ENCODE data around the gene ZNF428. TPM values are rescaled to one million over a fixed set of nuclear protein-coding genes. Genes with fewer than 3 reads are reported as not detected.

ZNF428 gene, protein sequence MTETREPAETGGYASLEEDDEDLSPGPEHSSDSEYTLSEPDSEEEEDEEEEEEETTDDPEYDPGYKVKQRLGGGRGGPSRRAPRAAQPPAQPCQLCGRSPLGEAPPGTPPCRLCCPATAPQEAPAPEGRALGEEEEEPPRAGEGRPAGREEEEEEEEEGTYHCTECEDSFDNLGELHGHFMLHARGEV
- total RNA-seq (10 to 100 TPM in 1 of 2 donors, 1 to 10 TPM in 1; 9.7 to 22.1 TPM), polyA plus RNA-seq (10 to 100 TPM in 1 of 2 donors, 1 to 10 TPM in 1; 6.5 to 19.1 TPM)

DNA sequence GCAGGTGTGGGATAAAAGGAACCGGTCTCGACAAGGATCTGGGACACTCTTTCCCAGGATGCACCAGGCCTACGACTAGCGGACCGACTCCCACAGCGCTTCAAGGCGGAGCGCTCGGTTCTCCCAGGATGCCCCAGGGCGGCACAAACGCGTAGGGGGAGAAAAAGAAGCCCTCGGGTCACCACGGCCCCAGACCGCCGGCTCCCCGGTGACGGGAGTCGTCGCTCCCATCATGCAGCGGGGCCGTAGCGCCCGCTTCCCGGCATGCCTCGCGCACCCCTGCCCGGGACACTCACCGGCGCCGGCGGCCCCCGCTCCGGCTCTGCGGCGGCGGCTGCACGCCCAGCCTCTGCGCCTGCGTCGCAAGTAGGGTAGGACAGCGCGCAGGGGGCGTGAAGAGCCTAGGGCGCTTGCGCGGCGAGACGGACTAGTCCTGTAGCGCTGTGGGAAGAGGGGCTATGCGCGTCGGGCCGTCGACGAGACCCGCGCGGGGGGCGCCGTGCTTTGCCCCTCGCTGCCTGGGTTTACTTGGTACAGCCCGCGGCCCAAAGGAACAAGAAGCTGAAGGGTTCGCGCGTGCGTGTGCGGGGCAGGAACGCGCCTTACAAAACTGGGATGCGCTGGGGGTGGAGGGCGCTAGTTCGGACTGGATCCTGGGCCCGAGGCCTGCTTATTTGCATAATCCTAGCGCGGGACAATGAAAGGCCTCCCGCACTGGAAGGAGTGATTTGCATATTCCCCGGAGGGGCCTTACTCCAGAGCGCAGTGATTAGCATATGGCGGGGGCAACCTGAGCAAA, at the start of gene ZNF428:
Gene ZNF428, minus strand, starts transcription at position 368 of the 799 bp plus-strand sequence. CDS start 5,325 bp downstream, outside the sequence.
- Histone ChIP-seq H3K36me3 (ENCODE audit: control insufficient read depth in 4 of 4, insufficient read depth in 3 of 4, low read depth in 1 of 4, low read length in 3 of 4) (no peaks in the 10 kb centered on the region), H3K4me1 (ENCODE audit: control insufficient read depth in 4 of 4, insufficient read depth in 4 of 4, low read length in 3 of 4) (peaks cover 0 to 16% (median 11%) of the 10 kb centered on the region in 4 donors), H3K9ac (ENCODE audit: low read depth in 1 of 2, low read length in 2 of 2) (peak within 1 kb of the TSS; percentile 95 to 96), H3K27ac (ENCODE audit: low read depth in 1 of 2, low read length in 2 of 2) (peak within 1 kb of the TSS; percentile 83 to 91), H3K9me3 (ENCODE audit: control insufficient read depth in 4 of 4, low read length in 3 of 4) (no peaks in the 10 kb centered on the region), H3K27me3 (ENCODE audit: control insufficient read depth in 4 of 4, insufficient read depth in 4 of 4, low read length in 3 of 4) (no peaks in the 10 kb centered on the region), H3K4me3 (ENCODE audit: low read depth in 1 of 3, low read length in 3 of 3) (peak within 1 kb of the TSS; percentile 70 to 100 (median 93))
- TF ChIP-seq FOXA2 (IDR thresholded peaks at IDR 0.05), result no peak
- no peak for TF ChIP-seq FOXA1 (IDR thresholded peaks at IDR 0.05)
- no peak for TF ChIP-seq SP1 (IDR thresholded peaks at IDR 0.05)
- TF ChIP-seq, protein P1, sequence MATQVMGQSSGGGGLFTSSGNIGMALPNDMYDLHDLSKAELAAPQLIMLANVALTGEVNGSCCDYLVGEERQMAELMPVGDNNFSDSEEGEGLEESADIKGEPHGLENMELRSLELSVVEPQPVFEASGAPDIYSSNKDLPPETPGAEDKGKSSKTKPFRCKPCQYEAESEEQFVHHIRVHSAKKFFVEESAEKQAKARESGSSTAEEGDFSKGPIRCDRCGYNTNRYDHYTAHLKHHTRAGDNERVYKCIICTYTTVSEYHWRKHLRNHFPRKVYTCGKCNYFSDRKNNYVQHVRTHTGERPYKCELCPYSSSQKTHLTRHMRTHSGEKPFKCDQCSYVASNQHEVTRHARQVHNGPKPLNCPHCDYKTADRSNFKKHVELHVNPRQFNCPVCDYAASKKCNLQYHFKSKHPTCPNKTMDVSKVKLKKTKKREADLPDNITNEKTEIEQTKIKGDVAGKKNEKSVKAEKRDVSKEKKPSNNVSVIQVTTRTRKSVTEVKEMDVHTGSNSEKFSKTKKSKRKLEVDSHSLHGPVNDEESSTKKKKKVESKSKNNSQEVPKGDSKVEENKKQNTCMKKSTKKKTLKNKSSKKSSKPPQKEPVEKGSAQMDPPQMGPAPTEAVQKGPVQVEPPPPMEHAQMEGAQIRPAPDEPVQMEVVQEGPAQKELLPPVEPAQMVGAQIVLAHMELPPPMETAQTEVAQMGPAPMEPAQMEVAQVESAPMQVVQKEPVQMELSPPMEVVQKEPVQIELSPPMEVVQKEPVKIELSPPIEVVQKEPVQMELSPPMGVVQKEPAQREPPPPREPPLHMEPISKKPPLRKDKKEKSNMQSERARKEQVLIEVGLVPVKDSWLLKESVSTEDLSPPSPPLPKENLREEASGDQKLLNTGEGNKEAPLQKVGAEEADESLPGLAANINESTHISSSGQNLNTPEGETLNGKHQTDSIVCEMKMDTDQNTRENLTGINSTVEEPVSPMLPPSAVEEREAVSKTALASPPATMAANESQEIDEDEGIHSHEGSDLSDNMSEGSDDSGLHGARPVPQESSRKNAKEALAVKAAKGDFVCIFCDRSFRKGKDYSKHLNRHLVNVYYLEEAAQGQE (IDR thresholded peaks at IDR 0.05), result no peak
- TF ChIP-seq EGR1 (IDR thresholded peaks at IDR 0.05; ENCODE audit: low read depth in 2 of 2), result no peak
- TF ChIP-seq RXRA (IDR thresholded peaks at IDR 0.05), result no peak
- no peak for TF ChIP-seq HNF4G (IDR thresholded peaks at IDR 0.05)
- peak; percentile 34 for TF ChIP-seq YY1 (IDR thresholded peaks at IDR 0.05)
- WGBS, result under 1% methylated on average over 81 of the region's 81 CpGs
- peak; percentile 85 for DNase-seq (ENCODE audit: low spot score)

DNA sequence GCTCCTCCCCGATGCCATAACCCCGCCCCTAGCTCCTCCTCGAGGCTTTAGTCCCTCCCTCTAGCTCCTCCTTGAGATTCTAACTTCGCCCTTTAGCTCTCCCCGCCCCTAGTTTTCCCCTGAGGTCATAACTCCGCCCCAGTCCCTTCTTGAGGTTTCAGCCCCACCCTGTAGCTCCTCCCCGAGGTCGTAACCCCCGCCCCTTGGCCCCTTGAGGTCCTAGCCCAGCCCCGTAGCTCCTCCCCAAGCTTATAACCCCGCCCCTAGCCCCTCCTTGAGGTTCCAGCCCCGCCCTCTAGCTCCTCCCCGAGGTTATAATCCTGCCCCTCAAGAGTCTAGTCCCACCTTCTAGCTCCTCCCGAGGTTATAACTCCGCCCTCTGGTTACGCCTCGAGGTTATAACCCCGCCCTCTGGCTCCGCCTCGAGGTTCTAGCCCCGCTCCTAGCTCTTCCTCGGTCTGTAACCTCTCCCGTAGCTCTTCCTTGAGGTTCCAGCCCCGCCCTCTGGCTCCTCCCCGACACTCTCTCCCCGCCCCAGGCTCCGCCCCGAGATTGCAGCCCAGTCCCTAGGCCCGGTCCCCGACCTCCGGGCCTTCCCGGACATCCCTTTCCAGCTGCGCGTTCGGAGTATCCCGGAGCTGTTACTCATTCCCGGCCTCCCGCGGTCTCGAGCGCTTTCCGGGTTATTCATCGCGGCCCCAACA, 49.1 kb upstream of the ZNF428 start:
- H3K9me3 ChIP-seq (ENCODE audit: control insufficient read depth in 4 of 4, low read length in 3 of 4), result no peaks in the 10 kb centered on the region
- peak; percentile 98 for DNase-seq (ENCODE audit: low spot score)
- peak overlapping the region; percentile 78 to 80 for H3K27ac ChIP-seq (ENCODE audit: low read depth in 1 of 2, low read length in 2 of 2)
- no peak overlapping the region for H3K9ac ChIP-seq (ENCODE audit: low read depth in 1 of 2, low read length in 2 of 2)
- H3K27me3 ChIP-seq (ENCODE audit: control insufficient read depth in 4 of 4, insufficient read depth in 4 of 4, low read length in 3 of 4), result peaks cover 0 to 9% (median 0%) of the 10 kb centered on the region in 4 donors
- 3% methylated on average over 44 of the region's 44 CpGs for WGBS
- H3K36me3 ChIP-seq (ENCODE audit: control insufficient read depth in 4 of 4, insufficient read depth in 3 of 4, low read depth in 1 of 4, low read length in 3 of 4), result peaks cover 0 to 3% (median 0%) of the 10 kb centered on the region in 4 donors
- peak overlapping the region in 2 of 3 donors; percentile 25 to 30 for H3K4me3 ChIP-seq (ENCODE audit: low read depth in 1 of 3, low read length in 3 of 3)
- H3K4me1 ChIP-seq (ENCODE audit: control insufficient read depth in 4 of 4, insufficient read depth in 4 of 4, low read length in 3 of 4), result peaks cover 2 to 15% (median 6%) of the 10 kb centered on the region in 4 donors
- no peak for TF ChIP-seq FOXA1 (IDR thresholded peaks at IDR 0.05)
- TF ChIP-seq, protein P2, sequence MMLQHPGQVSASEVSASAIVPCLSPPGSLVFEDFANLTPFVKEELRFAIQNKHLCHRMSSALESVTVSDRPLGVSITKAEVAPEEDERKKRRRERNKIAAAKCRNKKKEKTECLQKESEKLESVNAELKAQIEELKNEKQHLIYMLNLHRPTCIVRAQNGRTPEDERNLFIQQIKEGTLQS (IDR thresholded peaks at IDR 0.05), result no peak
- peak; percentile 88 for TF ChIP-seq SP1 (IDR thresholded peaks at IDR 0.05)
- peak in 1 of 2 donors; percentile 12 for TF ChIP-seq RAD21 (IDR thresholded peaks at IDR 0.05)
- no peak for TF ChIP-seq HNF4G (IDR thresholded peaks at IDR 0.05)
- TF ChIP-seq TAF1 (conservative IDR thresholded peaks at IDR 0.05), result peak; percentile 58
- TF ChIP-seq NR2F2 (IDR thresholded peaks at IDR 0.05), result peak; percentile 93
- no peak for TF ChIP-seq EGR1 (IDR thresholded peaks at IDR 0.05; ENCODE audit: low read depth in 2 of 2)
- TF ChIP-seq JUND (IDR thresholded peaks at IDR 0.05), result no peak
- peak in 1 of 2 donors; percentile 32 for TF ChIP-seq HNF4A (conservative IDR thresholded peaks at IDR 0.05)
- TF ChIP-seq, protein P1 (IDR thresholded peaks at IDR 0.05), result no peak
- peak; percentile 18 to 61 for TF ChIP-seq RXRA (IDR thresholded peaks at IDR 0.05)
- TF ChIP-seq, protein P3, sequence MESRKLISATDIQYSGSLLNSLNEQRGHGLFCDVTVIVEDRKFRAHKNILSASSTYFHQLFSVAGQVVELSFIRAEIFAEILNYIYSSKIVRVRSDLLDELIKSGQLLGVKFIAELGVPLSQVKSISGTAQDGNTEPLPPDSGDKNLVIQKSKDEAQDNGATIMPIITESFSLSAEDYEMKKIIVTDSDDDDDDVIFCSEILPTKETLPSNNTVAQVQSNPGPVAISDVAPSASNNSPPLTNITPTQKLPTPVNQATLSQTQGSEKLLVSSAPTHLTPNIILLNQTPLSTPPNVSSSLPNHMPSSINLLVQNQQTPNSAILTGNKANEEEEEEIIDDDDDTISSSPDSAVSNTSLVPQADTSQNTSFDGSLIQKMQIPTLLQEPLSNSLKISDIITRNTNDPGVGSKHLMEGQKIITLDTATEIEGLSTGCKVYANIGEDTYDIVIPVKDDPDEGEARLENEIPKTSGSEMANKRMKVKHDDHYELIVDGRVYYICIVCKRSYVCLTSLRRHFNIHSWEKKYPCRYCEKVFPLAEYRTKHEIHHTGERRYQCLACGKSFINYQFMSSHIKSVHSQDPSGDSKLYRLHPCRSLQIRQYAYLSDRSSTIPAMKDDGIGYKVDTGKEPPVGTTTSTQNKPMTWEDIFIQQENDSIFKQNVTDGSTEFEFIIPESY (IDR thresholded peaks at IDR 0.05), result no peak
- TF ChIP-seq FOXA2 (IDR thresholded peaks at IDR 0.05), result no peak
- peak in 1 of 2 donors; percentile 8 for TF ChIP-seq GABPA (IDR thresholded peaks at IDR 0.05 in 1 of 2, conservative IDR thresholded peaks at IDR 0.05 in 1 of 2)
- TF ChIP-seq, protein P4, sequence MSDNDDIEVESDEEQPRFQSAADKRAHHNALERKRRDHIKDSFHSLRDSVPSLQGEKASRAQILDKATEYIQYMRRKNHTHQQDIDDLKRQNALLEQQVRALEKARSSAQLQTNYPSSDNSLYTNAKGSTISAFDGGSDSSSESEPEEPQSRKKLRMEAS (IDR thresholded peaks at IDR 0.05), result no peak
